SIG-M5 (cell line): Measurements from ENCODE around the gene IARS2.
"Not testable (repeated sequence)": the region's sequence is repeated elsewhere in the genome, so short reads cannot be mapped to it uniquely, and the experiment has no call there.

ENCODE experiments used
- DNase-seq: peaks from one replicate; lab custom pipeline; 2025; lab: John Stamatoyannopoulos, UW

Gene IARS2

GRCh38 chr1:220164517-220164916 is 70.6 kb downstream of the IARS2 start:
- DNase-seq, result no peak

DNA sequence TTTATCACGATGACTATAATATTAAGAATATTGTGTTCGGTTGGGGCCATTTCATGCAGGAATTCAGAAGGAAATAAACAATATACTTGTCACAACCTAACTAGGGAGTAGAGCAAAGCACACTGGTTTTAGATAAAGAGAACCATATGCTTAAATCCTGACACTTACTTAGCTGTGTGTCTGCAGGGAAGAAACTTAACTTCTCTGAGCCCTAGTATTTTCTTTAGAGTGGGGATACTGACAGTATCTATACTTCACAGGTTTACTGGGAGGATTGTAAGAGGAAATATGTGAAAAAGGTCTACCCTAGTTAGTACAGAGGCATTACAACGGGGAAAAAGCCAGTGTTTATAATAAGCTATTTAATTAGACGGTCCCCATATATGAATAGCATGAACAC is 72.9 kb downstream of the IARS2 start:
- DNase-seq, result no peak

DNA sequence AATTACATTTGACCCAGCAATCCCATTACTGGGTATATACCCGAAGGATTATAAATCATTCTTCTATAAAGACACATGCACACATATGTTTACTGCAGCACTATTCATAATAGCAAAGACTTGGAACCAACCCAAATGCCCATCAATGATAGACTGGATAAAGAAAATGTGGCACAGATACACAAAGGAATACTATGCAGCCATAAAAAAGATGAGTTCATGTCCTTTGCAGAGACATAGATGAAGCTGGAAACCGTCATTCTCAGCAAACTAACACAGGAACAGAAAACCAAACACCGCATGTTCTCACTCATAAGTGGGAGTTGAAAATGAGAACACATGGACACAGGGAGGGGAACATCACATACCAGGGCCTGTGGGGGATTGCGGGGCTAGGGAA is 76.0 kb downstream of the IARS2 start:
- not testable (repeated sequence) for DNase-seq

- no peak for DNase-seq
Measured at GRCh38 chr1:220170836-220171526, 77.0 kb downstream of the IARS2 start.

- DNase-seq, result no peak
Measured at GRCh38 chr1:220176540-220176939, 82.6 kb downstream of the IARS2 start.

DNA sequence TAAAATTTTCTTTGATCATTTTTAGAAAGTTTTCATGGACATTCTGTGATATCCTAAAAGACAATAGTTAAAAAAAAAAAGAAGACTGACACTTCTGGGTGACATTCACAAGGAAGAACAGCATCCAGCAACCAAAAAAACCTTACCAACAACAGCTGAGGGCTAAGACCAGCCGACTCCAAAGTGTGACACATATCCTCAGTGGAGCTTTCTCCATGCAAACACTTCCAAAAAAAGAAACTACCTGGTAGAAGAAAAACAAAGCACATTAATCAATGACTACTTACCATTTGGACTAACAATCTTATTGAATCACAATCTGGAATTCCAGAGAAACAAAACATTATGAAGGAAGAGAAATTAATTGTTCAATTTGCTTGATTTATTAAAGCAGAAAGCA is 88.2 kb downstream of the IARS2 start:
- no peak for DNase-seq

GRCh38 chr1:220182656-220183055 is 88.7 kb downstream of the IARS2 start:
- DNase-seq, result no peak

DNA sequence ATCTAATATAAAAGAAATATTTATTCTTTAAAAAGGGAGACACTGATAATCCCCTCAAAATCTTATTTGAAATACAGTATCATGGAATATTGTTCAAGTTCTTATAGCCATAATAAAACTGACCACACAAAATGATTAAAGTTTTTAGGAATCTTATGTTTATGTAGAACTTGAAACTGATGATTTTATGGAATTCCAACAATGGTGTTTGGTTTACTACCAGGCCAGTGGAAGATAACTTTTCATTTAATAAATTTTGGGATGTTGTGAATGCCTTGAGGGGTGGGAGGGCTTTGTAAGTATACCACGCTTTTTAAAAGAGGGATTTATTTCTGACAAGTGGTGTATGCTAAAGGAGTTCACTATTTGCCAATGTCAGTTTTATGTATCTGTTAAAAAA is 90.6 kb downstream of the IARS2 start:
- no peak for DNase-seq

GRCh38 chr1:220186752-220187151 is 92.8 kb downstream of the IARS2 start:
- DNase-seq, result no peak

GRCh38 chr1:220188538-220188937 is 94.6 kb downstream of the IARS2 start:
- DNase-seq, result no peak

DNA sequence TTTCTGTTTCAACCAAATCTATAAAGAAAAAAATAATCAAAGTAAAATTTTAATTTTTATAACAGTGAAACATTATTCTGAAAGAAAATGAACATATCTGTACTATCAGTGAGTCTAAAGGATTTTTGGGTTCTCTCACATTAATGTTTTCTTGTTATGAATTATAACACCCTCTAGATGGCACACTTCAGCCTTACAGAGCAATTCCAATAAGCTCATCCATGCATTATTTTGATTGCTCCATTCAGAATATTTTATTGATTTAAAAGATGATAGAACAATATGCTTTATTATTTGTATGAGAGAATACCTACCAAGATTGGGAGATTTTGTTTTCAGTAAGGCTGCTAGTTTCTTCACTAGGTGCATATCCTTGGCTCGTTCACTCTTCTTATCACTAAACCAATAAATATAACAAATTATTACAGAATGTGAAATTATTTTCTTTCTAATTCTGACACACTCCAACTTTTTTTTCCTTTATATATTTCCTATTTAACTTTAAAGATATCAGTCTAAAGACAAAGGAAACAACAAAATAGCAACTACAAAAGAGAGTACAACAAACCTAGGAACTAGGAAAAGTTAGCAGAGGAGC is 95.9 kb downstream of the IARS2 start:
- no peak for DNase-seq

- no peak for DNase-seq
Measured at GRCh38 chr1:220195701-220196100, 101.8 kb downstream of the IARS2 start.
